NCI-H2107 (cell line): ENCODE measurements around the gene CXXC4.

Experiments used
- DNase-seq: peaks from one replicate; lab custom pipeline; 2025; lab: John Stamatoyannopoulos, UW

CXXC4 gene

GRCh38 chr4:104489731-104490095 lies 5.0 kb downstream of the CXXC4 start:
- no peak for DNase-seq

- no peak for DNase-seq
Observed at GRCh38 chr4:104488151-104488550, 6.5 kb downstream of the CXXC4 start.

- DNase-seq, result no peak
Observed at GRCh38 chr4:104486716-104487504, 7.8 kb downstream of the CXXC4 start.

GRCh38 chr4:104475652-104476051 lies 19.0 kb downstream of the CXXC4 start:
- no peak for DNase-seq

GRCh38 chr4:104472766-104473165 lies 21.9 kb downstream of the CXXC4 start:
- DNase-seq, result no peak

GRCh38 chr4:104470770-104471169 lies 23.9 kb downstream of the CXXC4 start:
- DNase-seq, result no peak

GRCh38 chr4:104469794-104470193 lies 24.9 kb downstream of the CXXC4 start:
- DNase-seq, result no peak

GRCh38 chr4:104465619-104466018 lies 29.1 kb downstream of the CXXC4 start:
- no peak for DNase-seq

- no peak for DNase-seq
Observed at GRCh38 chr4:104465201-104465600, 29.5 kb downstream of the CXXC4 start.

GRCh38 chr4:104462641-104463040 lies 32.1 kb downstream of the CXXC4 start:
- no peak for DNase-seq

GRCh38 chr4:104457308-104457981 lies 37.2 kb downstream of the CXXC4 start:
- DNase-seq, result no peak

- DNase-seq, result no peak
Observed at GRCh38 chr4:104451573-104451972, 43.1 kb downstream of the CXXC4 start.

GRCh38 chr4:104449537-104449936 lies 45.2 kb downstream of the CXXC4 start:
- no peak for DNase-seq

GRCh38 chr4:104447294-104447693 lies 47.4 kb downstream of the CXXC4 start:
- no peak for DNase-seq

- no peak for DNase-seq
Observed at GRCh38 chr4:104446431-104447278, 48.0 kb downstream of the CXXC4 start.

- no peak for DNase-seq
Observed at GRCh38 chr4:104444685-104445084, 50.0 kb downstream of the CXXC4 start.

- no peak for DNase-seq
Observed at GRCh38 chr4:104436542-104436941, 58.2 kb downstream of the CXXC4 start.

- no peak for DNase-seq
Observed at GRCh38 chr4:104429150-104429741, 65.4 kb downstream of the CXXC4 start.

GRCh38 chr4:104425948-104426347 lies 68.7 kb downstream of the CXXC4 start:
- no peak for DNase-seq

- no peak for DNase-seq
Observed at GRCh38 chr4:104424989-104425388, 69.7 kb downstream of the CXXC4 start.

GRCh38 chr4:104424475-104424941 lies 70.2 kb downstream of the CXXC4 start:
- DNase-seq, result no peak

GRCh38 chr4:104421566-104421965 lies 73.1 kb downstream of the CXXC4 start:
- DNase-seq, result no peak
